Loucy (cell line): ENCODE measurements around the gene NOTCH3.

Experiments used
- EZH2phosphoT487 ChIP-seq: fragments of 200-600 bp; IDR thresholded peaks from 2 replicates; pipeline ENCODE4 v1.6.1; 2018; ENCODE audit warnings: antibody characterized with exemption, mild to moderate bottlenecking, moderate library complexity, borderline replicate concordance
- TF ChIP-seq, protein P1 (sequence below): fragments of 200-600 bp; sonication (generic); conservative IDR thresholded peaks from 2 replicates; pipeline ENCODE4 v1.5.1; 2014; ENCODE audit warnings: mild to moderate bottlenecking, antibody characterized with exemption, low read length

- TF ChIP-seq, protein P1, sequence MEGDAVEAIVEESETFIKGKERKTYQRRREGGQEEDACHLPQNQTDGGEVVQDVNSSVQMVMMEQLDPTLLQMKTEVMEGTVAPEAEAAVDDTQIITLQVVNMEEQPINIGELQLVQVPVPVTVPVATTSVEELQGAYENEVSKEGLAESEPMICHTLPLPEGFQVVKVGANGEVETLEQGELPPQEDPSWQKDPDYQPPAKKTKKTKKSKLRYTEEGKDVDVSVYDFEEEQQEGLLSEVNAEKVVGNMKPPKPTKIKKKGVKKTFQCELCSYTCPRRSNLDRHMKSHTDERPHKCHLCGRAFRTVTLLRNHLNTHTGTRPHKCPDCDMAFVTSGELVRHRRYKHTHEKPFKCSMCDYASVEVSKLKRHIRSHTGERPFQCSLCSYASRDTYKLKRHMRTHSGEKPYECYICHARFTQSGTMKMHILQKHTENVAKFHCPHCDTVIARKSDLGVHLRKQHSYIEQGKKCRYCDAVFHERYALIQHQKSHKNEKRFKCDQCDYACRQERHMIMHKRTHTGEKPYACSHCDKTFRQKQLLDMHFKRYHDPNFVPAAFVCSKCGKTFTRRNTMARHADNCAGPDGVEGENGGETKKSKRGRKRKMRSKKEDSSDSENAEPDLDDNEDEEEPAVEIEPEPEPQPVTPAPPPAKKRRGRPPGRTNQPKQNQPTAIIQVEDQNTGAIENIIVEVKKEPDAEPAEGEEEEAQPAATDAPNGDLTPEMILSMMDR: no peak
- TF ChIP-seq EZH2phosphoT487: no peak
Measured at GRCh38 chr19:15118789-15119494, 81.9 kb downstream of the NOTCH3 start.
